Fibroblast of lung (primary cell): Measurements from ENCODE around the gene TNRC6A. TPM values are rescaled to one million over a fixed set of nuclear protein-coding genes. Genes with fewer than 3 reads are reported as not detected.

Source experiments
- DNase-seq, 2 donors: peaks; one replicate each; pipeline versions ENCODE4 v3.0.0 to v3.0.0-alpha.2; 2010; ENCODE audit warnings: low read depth in 2 of 2
- H2AFZ ChIP-seq: 2 replicates; pipeline ENCODE4 v1.5.1; 2012; ENCODE audit warnings: low read length, control low read depth, inconsistent platforms
- H3K27ac ChIP-seq: 2 replicates; pipeline ENCODE4 v1.5.1; 2011; ENCODE audit warnings: low read length, control low read depth; ENCODE audit not compliant: insufficient read depth
- H3K27me3 ChIP-seq: 2 replicates; pipeline ENCODE4 v1.5.1; 2011; ENCODE audit warnings: mild to moderate bottlenecking, low read length; ENCODE audit not compliant: control insufficient read depth, insufficient read depth
- H3K36me3 ChIP-seq: 2 replicates; pipeline ENCODE4 v1.5.1; 2011; ENCODE audit warnings: low read length; ENCODE audit not compliant: control insufficient read depth, insufficient read depth
- H3K4me1 ChIP-seq: 2 replicates; pipeline ENCODE4 v1.5.1; 2011; ENCODE audit warnings: low read length; ENCODE audit not compliant: control insufficient read depth, insufficient read depth; ENCODE audit errors: extremely low read depth
- H3K4me2 ChIP-seq: 2 replicates; pipeline ENCODE4 v1.5.1; 2011; ENCODE audit warnings: low read length, control low read depth; ENCODE audit not compliant: insufficient read depth; ENCODE audit errors: extremely low read depth
- H3K4me3 ChIP-seq, 4 experiments: fragments of 200-600 bp in 1 of 4; sonication (generic) in 1 of 4; replicated peaks in 1 of 4; 2 replicates each; pipeline ENCODE4 v1.5.1; 2011 to 2016; ENCODE audit warnings: low read length in 4 of 4, low read depth in 3 of 4, mild to moderate bottlenecking in 3 of 4, control low read depth in 2 of 4, inconsistent platforms in 1 of 4, mixed read lengths in 1 of 4; ENCODE audit not compliant: insufficient read depth in 1 of 4; ENCODE audit errors: control extremely low read depth in 1 of 4
- H3K79me2 ChIP-seq: 2 replicates; pipeline ENCODE4 v1.5.1; 2012; ENCODE audit warnings: mild to moderate bottlenecking, low read length, inconsistent platforms; ENCODE audit not compliant: control insufficient read depth, insufficient read depth
- H3K9ac ChIP-seq: 2 replicates; pipeline ENCODE4 v1.5.1; 2011; ENCODE audit warnings: mild to moderate bottlenecking, low read length, control low read depth; ENCODE audit not compliant: insufficient read depth
- H3K9me3 ChIP-seq: 2 replicates; pipeline ENCODE4 v1.5.1; 2012; ENCODE audit warnings: low read depth, low read length; ENCODE audit not compliant: control insufficient read depth, insufficient read depth
- H4K20me1 ChIP-seq: 2 replicates; pipeline ENCODE4 v1.5.1; 2011; ENCODE audit warnings: low read length; ENCODE audit not compliant: control insufficient read depth, insufficient read depth; ENCODE audit errors: extremely low read depth
- EZH2 ChIP-seq: IDR thresholded peaks from 2 replicates; pipeline ENCODE4 v1.5.1; 2012; ENCODE audit warnings: low read length, control low read depth, mild to moderate bottlenecking; ENCODE audit errors: missing control alignments
- polyA plus RNA-seq, 2 donors: library from polyadenylated mRNA; depleted of rRNA in 1 of 2; stranded (reverse) in 1 of 2; unstranded in 1 of 2; fragments of >200 nt; gene quantifications; 2 replicates each; pipeline ENCODE4 v1.2.1, GENCODE V29; 2011 to 2012; ENCODE audit warnings: missing spikeins in 1 of 2
- total RNA-seq: library from RNA; depleted of rRNA; stranded (reverse); fragments of >200 nt; gene quantifications from 2 replicates; pipeline ENCODE4 v1.2.1, GENCODE V29; 2014
- TF ChIP-seq, protein P1 (sequence below), 2 donors: IDR thresholded peaks in 1 of 2; conservative IDR thresholded peaks in 1 of 2; 1 replicate in 1 of 2; 2 replicates in 1 of 2; pipeline ENCODE4 v1.5.1; 2011 to 2012; ENCODE audit warnings: low read length in 2 of 2, control low read depth in 1 of 2, inconsistent platforms in 1 of 2, low read depth in 1 of 2, mild to moderate bottlenecking in 1 of 2

Gene TNRC6A
- total and polyA plus RNA-seq, 2 donors (not counting 1 experiment from before 2014, with no cell fraction given): 49.4 to 51.5 TPM

- H3K36me3 ChIP-seq: peaks cover 1% of the 10 kb centered on the region
- H3K9ac ChIP-seq: no peak overlapping the region
- no peaks in the 10 kb centered on the region for H3K27me3 ChIP-seq
- H3K27ac ChIP-seq: no peak overlapping the region
- H3K4me2 ChIP-seq: no peak overlapping the region
- no peaks in the 10 kb centered on the region for H3K9me3 ChIP-seq
- no peak overlapping the region for H2AFZ ChIP-seq
- DNase-seq: no peak
- H3K4me3 ChIP-seq: no peak overlapping the region
- TF ChIP-seq EZH2: no peak
- TF ChIP-seq, protein P1, sequence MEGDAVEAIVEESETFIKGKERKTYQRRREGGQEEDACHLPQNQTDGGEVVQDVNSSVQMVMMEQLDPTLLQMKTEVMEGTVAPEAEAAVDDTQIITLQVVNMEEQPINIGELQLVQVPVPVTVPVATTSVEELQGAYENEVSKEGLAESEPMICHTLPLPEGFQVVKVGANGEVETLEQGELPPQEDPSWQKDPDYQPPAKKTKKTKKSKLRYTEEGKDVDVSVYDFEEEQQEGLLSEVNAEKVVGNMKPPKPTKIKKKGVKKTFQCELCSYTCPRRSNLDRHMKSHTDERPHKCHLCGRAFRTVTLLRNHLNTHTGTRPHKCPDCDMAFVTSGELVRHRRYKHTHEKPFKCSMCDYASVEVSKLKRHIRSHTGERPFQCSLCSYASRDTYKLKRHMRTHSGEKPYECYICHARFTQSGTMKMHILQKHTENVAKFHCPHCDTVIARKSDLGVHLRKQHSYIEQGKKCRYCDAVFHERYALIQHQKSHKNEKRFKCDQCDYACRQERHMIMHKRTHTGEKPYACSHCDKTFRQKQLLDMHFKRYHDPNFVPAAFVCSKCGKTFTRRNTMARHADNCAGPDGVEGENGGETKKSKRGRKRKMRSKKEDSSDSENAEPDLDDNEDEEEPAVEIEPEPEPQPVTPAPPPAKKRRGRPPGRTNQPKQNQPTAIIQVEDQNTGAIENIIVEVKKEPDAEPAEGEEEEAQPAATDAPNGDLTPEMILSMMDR (conservative IDR thresholded peaks at IDR 0.05 in 1 of 2, IDR thresholded peaks at IDR 0.05 in 1 of 2; ENCODE audit: low read depth in 1 of 2, low read length in 2 of 2): no peak
- peaks cover 21% of the 10 kb centered on the region for H3K79me2 ChIP-seq
- no peaks in the 10 kb centered on the region for H4K20me1 ChIP-seq
- H3K4me1 ChIP-seq: no peaks in the 10 kb centered on the region
Measured at GRCh38 chr16:24764916-24765315, 35.5 kb downstream of the TNRC6A start.

GRCh38 chr16:24766057-24766456, 36.6 kb downstream of the TNRC6A start:
- peaks cover 1% of the 10 kb centered on the region for H3K36me3 ChIP-seq
- no peak overlapping the region for H2AFZ ChIP-seq
- no peak overlapping the region for H3K9ac ChIP-seq
- H3K27ac ChIP-seq: no peak overlapping the region
- no peaks in the 10 kb centered on the region for H4K20me1 ChIP-seq
- H3K4me3 ChIP-seq: no peak overlapping the region
- peaks cover 18% of the 10 kb centered on the region for H3K79me2 ChIP-seq
- no peak overlapping the region for H3K4me2 ChIP-seq
- no peaks in the 10 kb centered on the region for H3K4me1 ChIP-seq
- TF ChIP-seq, protein P1 (conservative IDR thresholded peaks at IDR 0.05 in 1 of 2, IDR thresholded peaks at IDR 0.05 in 1 of 2; ENCODE audit: low read depth in 1 of 2, low read length in 2 of 2): no peak
- no peak for TF ChIP-seq EZH2
- no peak for DNase-seq
- H3K9me3 ChIP-seq: no peaks in the 10 kb centered on the region
- H3K27me3 ChIP-seq: no peaks in the 10 kb centered on the region

GRCh38 chr16:24769806-24770205, 40.4 kb downstream of the TNRC6A start:
- Histone ChIP-seq H3K9me3 (no peaks in the 10 kb centered on the region), H3K4me3 (no peak overlapping the region), H4K20me1 (no peaks in the 10 kb centered on the region), H3K27ac (no peak overlapping the region), H3K36me3 (no peaks in the 10 kb centered on the region), H3K4me1 (no peaks in the 10 kb centered on the region), H3K27me3 (no peaks in the 10 kb centered on the region), H3K9ac (no peak overlapping the region), H3K4me2 (no peak overlapping the region), H3K79me2 (peaks cover 31% of the 10 kb centered on the region), H2AFZ (no peak overlapping the region)
- peak; percentile 41 to 75 for DNase-seq
- TF ChIP-seq EZH2: no peak
- TF ChIP-seq, protein P1 (conservative IDR thresholded peaks at IDR 0.05 in 1 of 2, IDR thresholded peaks at IDR 0.05 in 1 of 2; ENCODE audit: low read depth in 1 of 2, low read length in 2 of 2): no peak
